Prostate gland (tissue), 1 donor: ENCODE results near the gene GRID1.

ENCODE experiments used
- POLR2A ChIP-seq: fragments of 450-650 bp; IDR thresholded peaks from one replicate; pipeline ENCODE4 v1.6.1; 2016; ENCODE audit warnings: antibody characterized with exemption, mild to moderate bottlenecking
- POLR2AphosphoS5 ChIP-seq: sonication (generic); formaldehyde crosslinking; IDR thresholded peaks from one replicate; pipeline ENCODE4 v1.6.1; 2017; ENCODE audit warnings: antibody characterized with exemption

DNA sequence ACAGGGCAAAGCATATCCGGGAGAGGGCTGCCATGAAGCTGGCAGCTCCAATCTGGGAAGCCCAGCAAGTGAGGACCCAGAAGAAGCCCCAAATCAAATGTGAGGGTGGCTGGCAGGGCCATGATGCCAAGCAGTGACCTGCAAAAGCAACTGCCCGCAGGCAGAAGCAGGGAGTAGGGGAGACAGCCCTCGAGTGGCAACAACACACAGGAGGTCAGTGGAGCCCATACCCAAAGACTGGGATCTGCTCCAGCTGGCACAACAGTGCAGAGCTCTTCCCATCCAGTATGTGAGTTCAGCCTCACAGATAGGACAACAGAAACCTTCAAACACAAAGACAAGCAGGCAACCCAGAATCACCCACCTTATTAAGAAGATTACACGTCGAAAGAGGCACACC lies 45.0 kb downstream of the GRID1 start:
- TF ChIP-seq POLR2A: no peak
- no peak for TF ChIP-seq POLR2AphosphoS5
